NCI-H2107 treated with DMSO at 0.1 percent for 48 hours (cell line): ENCODE data around the gene JUP.
"Not testable (repeated sequence)": the region's sequence is repeated elsewhere in the genome, so short reads cannot be mapped to it uniquely, and the experiment has no call there.

Experiments used
- DNase-seq: peaks from one replicate; lab custom pipeline; 2025; ENCODE audit not compliant: unreplicated experiment; lab: John Stamatoyannopoulos, UW

The JUP gene

DNA sequence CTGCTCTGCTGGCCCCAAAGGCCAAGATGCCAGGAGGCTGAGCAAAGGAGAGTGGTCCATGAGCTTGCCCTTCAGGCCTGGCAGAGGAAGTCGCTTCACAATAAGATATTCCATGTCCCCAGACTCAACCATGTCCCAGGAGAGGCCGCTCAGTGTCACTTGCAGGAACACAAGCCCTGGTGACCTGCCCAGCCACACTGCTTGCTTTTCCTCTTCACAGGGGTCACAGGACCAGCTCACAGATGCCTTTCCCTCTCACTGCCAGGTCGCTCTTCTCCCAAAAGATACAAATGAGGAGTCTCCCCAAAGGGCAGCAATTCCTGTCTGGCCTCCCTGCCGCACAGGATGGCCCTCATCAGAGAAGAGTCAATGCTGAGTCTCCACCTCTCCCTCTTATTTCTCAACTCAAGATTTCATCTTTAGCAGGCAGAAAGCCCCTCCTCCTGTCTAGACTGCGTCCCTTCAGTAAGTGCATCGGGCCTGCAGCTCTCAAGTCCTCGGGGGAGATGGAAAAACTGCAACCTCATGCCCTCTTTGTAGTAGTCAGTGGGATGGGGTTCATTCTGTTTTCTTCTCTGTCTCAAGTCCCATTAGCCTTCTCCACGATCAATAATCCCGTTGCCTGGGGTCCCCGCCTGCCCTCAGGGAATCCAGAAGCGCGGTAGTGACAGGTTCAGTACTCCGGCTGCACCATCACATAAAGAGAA lies 5.0 kb downstream of the JUP start:
- DNase-seq = no peak

DNA sequence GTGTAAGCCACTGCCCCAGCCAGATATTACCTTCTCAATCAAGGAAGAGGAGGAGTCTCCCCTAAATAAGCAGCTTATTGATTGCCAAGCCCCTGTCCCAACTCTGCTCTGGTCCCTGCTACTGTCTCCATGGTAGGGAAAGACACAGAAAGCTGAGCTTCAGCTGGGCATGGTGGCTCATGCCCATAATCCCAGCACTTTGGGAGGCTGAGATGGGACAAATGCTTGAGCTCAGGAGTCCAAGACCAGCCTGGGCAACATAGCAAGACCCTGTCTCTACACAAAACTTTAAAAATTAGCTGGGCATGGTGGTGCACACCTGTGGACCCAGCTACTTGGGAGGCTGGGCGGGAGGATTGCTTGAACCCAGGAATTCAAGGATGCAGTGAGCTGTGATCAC lies 6.6 kb downstream of the JUP start:
- DNase-seq = no peak

DNA sequence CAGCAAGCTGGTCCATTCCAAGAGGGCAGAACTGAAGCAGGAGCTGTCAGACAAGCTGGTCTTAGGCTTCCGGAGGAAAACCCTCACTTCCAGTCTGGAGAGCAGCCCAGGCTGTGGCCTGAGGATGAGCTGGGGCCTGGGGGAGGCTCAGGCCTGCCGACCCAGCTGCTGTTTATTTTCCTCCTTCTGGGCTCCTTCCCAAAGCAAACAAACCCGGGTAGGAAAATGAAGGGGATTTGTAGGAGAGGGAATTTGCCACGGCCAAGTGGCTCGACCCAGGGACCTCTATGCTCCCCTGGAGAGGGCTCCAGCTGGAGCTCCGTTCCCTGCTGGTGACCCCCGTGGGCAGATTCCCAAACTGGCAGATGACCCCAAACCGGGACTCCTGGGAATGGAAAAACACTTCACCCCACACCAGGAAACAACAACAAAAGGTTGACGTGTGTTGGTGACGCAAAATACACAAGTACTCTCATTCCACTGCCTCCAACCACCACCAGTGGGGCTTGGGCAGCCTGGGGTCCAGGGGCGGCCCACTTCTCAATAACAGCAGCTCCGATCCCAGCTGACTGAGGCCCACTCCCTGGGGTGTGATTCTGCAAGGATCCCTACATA lies 8.8 kb downstream of the JUP start:
- DNase-seq = peak; percentile 11

DNA sequence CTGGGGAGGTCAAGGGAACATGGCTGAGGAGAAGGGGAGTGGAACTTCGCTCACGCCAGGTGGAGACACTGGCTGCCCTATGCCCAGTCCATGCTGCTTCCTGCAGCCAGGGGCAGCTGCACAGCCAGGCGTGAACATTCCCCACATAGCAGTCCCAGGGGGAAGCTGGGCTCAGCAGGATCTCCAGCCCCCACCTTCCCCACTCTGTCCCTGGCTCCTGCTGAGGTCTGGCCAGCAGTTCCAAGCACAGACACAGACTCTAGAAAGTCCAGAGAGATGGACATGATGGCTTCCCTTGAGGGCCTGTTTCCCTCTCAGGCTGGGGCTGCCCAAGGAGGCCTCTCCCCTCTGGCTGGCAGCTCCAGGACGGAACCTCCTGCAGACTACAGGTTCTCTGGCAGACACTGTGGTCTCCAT lies 9.3 kb downstream of the JUP start:
- DNase-seq = no peak

DNA sequence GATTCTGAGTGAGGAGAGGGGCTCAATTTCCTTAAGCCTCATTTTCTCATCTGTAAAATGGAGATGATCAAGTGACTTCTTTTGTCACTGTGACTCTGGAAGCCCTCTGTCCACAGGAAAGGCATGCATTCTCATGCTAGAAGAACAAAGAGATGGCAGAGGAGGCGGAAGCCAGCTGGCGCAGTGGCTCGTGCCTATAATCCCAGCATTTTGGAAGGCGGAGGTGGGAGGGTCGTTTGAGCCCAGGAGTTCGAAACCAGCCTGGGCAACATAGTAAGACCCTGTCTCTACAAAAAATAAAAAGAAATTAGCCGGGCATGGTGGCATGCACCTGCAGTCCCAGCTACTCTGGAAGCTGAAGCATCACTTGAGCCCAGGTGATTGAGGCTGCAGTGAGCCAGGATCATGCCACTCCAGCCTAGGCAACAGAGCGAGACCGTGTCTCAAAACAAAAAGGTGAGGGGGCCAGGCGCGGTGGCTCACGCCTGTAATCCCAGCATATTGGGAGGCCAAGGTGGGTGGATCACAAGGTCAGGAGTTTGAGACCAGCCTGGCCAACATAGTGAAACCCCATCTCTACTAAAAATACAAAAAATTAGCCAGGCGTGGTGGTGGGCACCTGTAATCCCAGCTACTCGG lies 10.1 kb downstream of the JUP start:
- not testable (repeated sequence) for DNase-seq

DNA sequence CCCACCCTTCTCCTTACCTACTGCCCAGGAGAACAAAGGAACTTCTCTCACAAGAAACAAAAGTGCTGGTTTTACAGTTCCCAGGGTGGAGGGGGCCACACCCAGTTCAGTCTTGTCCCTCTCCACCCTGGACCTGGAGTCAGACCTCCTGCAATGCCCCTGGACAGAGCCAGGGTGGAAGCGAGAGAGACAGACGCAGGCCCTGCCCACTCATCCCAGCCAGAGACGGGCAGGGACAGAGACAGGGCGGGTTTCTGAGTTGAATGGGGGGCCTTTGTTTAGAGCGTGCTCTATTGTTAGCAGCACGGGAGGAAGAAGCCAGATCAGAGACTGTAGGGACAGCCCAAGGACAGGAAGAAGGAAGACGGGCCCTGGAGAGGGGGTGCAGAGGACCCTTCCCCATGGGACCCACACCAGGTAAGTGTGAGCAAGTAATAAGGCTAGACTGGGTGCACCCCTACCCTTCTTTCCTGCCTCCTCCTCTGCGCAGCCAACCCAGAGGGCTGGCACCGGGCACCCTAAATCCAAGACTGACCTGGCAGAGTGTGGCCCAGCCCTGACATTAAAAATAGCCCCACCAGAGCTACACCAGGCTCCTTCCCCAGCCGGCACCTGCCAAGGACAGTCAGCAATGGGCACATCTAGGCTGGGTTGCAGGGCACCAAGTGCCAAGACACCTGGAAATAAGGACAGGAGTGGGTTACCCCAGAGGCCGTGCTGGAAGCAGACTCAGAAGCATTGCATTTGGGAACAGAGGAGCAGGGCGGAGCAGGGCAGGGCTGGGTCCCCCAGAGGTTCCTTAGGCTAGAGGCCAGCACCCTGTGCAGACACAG lies 10.9 kb downstream of the JUP start:
- no peak for DNase-seq

DNA sequence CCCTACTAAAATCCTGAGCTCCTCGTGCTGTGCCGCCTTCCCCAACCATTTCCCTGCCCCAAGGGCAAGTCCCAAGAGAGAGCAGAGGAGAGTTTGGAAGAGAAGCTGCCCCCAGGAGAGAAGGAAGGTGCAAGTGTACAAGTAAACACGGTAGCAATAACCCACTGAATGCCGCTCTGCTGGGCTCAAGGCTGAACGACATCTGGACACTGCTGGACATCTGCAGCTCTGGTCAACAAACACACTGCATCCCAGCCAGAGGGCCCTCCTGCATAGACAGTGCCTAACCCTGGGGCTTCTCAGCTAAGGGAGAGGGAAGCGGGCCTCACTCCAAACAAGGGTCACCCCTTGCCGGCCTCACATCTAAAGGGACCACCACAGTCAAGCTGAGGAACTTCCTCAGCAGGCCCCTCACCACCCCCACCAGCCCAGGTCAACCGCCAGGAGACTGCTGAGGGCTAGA lies 12.7 kb downstream of the JUP start:
- DNase-seq = no peak

DNA sequence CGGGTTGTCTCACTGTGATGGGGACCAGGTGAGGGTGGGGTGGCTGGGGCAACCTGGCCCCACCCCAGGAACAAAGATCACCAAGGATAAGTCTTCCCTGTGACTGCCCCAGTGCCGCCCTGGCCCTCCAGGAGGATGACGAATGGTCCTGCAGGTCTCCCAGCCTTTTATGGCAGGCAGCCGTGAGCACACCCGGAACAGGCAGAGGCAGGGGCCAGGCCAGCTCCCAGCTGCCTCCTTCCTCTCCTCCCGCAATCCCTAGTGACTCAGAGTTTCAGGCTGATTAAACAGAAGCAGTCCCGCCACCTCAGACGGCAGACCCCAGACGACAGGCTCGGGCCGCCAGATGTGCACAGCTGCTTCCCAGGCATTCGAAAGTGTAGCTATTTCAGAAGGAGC lies 13.3 kb downstream of the JUP start:
- DNase-seq = no peak

DNA sequence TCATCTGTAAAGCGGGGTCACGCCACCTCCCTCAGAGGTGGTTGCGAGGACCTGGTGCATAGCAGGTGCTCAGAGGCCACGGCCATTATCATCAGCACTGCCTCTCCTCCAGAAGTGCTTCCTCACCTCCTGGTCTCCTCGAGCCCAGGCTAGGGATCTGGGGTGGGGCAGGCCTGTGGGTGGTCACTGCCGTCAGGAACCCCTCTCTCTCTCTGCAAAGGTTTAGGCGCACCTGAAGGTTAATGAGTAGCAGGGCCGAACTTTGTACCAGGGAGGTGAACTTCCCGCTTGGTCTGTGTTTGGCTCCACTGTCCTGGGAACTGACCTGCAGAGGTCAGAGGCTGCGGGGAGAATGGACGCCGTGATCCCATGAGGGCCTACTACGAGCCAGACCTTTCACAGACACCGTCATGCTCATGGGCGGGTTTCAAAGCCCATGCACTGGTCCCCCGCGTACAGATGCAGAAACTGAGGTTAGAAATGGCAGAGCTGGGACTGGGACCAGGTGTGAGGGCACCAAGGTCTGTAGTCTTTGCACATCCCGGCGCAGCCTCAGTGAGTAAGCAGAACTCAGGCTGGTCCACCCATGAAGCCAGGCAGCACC lies 13.8 kb downstream of the JUP start:
- DNase-seq = no peak

DNA sequence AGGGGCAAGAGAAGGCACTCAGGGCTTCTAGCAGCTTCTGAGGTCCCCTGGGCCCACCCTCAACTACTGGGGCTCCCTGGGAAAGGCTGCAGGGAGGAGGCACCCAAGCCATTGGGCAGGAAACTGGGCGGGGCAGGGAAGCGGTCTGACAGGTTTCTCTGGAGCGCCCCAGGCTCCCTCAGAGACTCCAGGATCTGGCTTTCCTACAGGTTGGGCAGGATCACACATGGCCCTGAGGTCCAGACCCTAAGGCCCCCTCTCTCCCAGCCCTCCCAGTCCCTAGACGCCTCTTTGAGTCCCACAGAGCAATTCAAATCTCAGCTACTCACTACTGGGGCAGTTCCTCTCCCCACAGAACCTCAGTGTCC lies 14.3 kb downstream of the JUP start:
- no peak for DNase-seq

DNA sequence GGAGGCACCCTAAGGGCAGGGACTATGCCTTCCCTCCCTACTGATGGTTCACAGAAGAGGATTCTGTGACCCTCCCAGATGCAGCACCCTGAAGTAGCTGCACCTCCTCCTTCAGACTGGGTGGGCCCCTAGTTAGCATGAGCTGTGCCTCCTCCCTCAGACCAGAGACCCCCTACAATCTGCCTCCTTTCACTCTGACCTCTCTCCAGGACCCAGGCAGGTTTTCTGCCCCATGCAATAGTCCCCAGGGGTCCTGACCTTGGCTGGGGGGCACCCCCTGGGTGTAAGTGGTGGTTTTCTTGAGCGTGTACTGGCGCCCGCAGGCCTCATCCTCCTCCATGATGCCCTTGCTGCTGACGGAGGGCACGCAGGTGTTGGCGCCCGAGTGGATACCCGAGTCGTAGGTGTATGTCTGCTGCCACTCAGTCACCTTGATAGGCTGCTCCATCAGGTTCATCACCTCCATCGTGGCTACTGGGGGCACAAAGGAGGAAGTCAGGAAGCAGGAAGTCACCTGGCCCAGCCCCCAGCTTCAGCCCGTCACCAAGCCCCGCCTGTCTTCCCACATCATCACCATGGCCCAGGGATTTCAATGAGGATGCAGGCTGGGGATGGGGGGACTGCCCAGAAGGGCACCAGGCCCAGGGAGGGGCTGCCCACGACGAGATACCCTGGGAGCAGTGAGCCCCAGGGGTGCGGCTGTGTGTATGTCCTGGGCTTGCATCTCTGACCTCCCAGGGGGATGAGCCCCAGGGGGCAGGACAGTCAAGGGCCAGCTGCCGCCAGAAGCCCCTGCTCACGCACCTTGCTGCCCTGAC lies 14.9 kb downstream of the JUP start:
- DNase-seq = no peak

DNA sequence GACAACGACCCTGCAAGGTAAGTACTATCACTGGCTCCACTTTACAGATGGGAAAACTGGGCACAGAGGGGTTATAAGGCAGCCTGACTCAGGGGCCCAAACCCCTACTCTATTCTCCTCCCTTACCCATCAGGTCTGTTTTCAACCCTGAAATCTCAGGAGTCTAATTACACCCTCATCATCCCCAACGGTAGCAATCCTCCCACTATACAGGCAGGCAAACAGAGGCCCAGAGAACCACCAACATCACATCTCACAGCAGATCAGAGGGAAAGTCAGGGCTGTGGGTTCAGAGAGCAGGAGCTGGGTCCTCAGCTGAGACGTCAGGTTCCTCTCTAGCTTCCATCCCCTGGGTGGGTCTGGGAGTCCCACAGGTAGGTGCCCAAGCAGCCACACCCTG lies 16.5 kb downstream of the JUP start:
- DNase-seq = no peak

DNA sequence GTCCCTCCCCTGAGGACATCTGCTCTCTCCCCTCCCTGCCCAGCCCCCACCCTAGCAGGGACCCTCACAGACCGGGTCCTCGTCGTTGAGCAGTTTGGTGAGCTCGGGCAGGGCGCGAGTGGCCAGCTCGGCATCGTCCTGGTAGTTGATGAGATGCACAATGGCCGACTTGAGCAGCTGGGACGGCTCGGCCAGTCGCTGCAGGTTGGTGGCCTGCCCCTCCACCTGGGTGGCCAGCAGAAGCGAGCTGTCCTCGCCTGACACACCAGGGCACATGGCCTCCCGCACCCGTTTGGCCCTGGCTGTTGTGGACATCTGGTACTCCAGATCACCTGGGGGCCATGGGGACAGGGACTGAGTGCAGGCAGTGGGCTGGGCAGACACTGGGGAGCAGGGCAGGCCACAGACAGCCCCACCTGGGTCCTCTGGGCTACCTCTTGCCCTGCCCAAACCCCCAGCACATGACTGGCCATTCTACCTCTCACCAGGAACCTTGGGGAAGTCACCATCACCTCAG lies 17.1 kb downstream of the JUP start:
- no peak for DNase-seq

DNA sequence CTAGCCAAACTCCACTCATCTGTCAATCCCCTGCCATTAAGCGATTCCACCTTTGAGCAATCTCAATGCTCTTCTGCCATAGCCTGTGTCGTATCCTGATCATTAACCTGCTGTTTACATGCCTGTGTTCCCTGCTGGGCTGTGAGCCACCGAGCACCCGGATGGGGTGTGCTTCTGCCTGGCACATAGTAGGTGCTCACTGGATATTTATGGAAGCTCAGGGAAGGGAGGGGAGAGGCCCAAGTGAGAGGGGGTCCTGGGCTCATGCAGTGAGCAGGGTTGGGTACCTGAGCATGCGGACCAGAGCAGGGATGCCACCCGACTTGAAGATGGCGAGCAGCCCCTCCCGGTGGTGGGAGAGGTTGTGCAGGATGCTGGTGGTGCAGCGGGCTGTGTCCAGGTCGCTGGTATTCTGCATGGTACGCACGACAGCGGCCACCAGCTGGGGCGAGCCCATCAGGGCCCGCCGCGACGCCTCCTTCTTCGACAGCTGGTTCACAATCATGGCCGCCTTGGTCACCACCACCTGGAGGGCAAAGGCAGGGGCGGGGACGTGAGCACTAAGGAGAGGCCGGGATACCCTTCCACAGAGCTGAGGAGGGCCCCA lies 17.7 kb downstream of the JUP start:
- DNase-seq = no peak

DNA sequence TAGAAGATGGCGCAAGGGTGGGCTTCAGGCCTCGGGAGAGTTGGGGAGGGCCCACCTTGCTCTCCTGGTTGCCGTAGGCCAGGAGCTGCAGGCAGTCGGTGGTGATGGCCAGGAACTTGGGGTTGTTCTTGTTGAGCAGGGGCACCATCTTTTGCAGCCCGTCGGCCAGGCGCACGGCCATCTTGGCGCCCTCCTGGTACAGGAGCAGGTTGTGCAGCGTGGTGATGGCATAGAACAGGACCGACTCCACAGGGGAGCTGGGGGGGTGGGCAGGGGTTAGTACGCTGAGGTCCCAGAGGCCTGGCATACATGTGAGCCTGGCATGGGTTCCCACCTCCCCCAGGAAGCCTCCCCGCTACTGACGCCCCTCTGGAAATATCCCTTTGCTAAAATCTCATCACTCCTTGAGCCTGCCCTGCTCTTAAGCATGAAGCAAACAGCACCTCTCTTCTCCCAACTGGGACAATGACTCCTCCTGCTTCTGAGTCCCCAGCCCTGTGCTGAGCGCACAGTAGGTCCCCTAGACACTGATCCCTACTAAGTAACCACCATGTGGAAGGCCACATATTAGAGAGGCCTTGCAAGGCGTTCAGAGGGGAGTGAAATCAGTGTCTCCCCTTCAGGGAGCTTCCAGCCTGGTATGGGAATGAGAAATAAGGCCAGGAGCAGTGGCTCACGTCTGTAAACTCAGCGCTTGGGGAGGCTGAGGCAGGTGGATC lies 19.0 kb downstream of the JUP start:
- DNase-seq = no peak

DNA sequence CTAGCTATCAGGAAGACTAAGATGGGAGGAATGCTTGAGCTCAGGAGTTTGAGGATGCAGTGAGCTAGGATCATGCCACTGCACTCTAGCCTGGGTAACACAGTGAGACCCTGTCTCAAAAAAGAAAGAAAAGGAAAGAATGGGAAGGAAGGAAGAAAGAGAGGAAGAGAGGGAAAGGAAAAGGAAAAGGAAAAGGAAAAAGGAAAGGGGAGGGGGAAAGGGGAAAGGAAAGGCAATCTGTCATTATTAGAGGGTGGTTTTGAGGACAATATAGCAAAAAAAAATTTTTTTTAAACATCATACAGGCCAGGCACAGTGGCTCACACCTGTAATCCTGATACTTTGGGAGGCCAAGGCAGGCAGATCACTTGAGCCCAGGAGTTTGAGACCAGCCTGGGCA lies 20.4 kb downstream of the JUP start:
- no peak for DNase-seq

DNA sequence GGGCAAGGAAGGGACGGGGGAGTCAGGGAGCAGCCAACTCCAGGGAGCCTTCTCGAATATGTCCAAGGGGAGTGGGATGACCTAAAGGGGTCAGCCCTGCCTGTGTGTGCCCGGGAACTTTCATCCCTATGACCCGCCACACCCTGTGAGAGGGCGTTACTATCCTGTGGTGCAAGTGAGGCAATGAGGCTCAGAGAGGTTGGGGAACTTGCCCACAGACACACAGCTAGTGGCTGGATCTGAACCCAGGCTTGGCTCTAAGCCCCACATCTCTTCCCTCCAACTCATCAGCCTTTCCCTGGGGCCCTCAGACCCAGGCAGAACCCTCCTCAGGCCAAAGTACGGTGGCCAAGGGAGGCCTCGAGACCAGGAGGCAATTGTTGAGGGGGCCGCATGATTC lies 23.2 kb downstream of the JUP start:
- no peak for DNase-seq

DNA sequence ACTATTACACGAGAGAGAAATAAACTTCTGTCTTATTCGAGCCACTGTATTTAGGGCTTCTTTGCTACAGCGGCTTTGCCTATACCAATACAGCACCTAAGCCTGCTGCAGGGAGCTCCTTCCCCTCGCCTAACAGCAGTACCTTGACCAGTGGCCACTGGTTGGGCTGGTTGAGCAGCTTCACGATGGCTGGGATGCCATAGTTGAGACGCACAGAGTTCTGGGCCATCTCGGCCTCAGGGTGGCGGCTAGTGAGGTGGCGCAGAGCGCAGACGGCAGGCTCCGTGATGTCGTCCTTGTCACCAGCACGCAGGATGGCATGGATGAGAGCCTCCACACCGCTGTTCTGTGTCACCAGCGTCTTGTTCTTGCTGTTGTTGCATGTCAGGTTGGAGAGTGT lies 23.7 kb downstream of the JUP start:
- no peak for DNase-seq

DNA sequence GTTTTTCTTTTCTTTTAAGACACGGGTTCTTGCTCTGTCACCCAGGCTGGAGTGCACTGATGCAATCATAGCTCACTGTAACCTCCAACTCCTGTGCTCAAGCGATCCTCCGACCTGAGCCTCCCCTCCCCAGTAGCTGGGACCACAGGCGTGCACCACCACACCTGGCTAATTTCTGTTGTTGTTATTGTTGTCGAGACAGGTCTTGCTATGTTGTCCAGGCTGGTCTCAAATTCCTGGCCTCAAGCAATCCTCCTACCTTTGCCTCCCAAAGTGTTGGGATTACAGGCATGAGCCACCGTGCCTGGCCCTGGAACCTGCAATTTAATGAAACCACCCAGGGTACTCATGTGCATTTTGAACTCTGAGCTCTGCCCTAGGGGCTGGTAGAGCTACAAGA lies 24.1 kb downstream of the JUP start:
- no peak for DNase-seq
